ENCODE data around the gene KCNMA1.

The KCNMA1 gene

GRCh38 chr10:77188000-77188395 lies 449.6 kb downstream of the KCNMA1 start:
- no peak for TF ChIP-seq EGR1 (IDR thresholded peaks at IDR 0.05)

GRCh38 chr10:77187376-77187999 lies 450.1 kb downstream of the KCNMA1 start:
- no peak for TF ChIP-seq YY1 (IDR thresholded peaks at IDR 0.05; ENCODE audit: low read depth)

- TF ChIP-seq YY1 (IDR thresholded peaks at IDR 0.05; ENCODE audit: low read depth) (no peak), FOXM1 (IDR thresholded peaks at IDR 0.05; ENCODE audit: borderline replicate concordance, low read depth) (no peak), ZBTB7A (IDR thresholded peaks at IDR 0.05; ENCODE audit: low read depth) (no peak), RAD21 (IDR thresholded peaks at IDR 0.05; ENCODE audit: low read depth) (no peak), REST (IDR thresholded peaks at IDR 0.05; ENCODE audit: low read depth) (no peak), CEBPB (IDR thresholded peaks at IDR 0.05) (no peak), NFIC (IDR thresholded peaks at IDR 0.05) (no peak), EP300 (IDR thresholded peaks at IDR 0.05; ENCODE audit: borderline replicate concordance) (no peak), EGR1 (IDR thresholded peaks at IDR 0.05) (no peak), MAX (IDR thresholded peaks at IDR 0.05) (no peak), TAF1 (IDR thresholded peaks at IDR 0.05; ENCODE audit: low read depth) (no peak), TCF12 (IDR thresholded peaks at IDR 0.05; ENCODE audit: low read depth) (no peak), TEAD4 (IDR thresholded peaks at IDR 0.05) (no peak), CREB1 (IDR thresholded peaks at IDR 0.05; ENCODE audit: low read depth) (no peak), USF1 (IDR thresholded peaks at IDR 0.05) (no peak)
Measured at GRCh38 chr10:77186936-77187335, 450.7 kb downstream of the KCNMA1 start.

- no peak for TF ChIP-seq NFIC (IDR thresholded peaks at IDR 0.05)
- TF ChIP-seq MAX (IDR thresholded peaks at IDR 0.05) = no peak
- TF ChIP-seq USF1 (IDR thresholded peaks at IDR 0.05) = no peak
- TF ChIP-seq RAD21 (IDR thresholded peaks at IDR 0.05; ENCODE audit: low read depth) = no peak
Measured at GRCh38 chr10:77185696-77186095, 451.9 kb downstream of the KCNMA1 start.

GRCh38 chr10:77182803-77183202 lies 454.8 kb downstream of the KCNMA1 start:
- TF ChIP-seq USF1 (IDR thresholded peaks at IDR 0.05) (no peak), CEBPB (IDR thresholded peaks at IDR 0.05) (no peak), TCF12 (IDR thresholded peaks at IDR 0.05; ENCODE audit: low read depth) (no peak), ZBTB7A (IDR thresholded peaks at IDR 0.05; ENCODE audit: low read depth) (no peak), TAF1 (IDR thresholded peaks at IDR 0.05; ENCODE audit: low read depth) (no peak), RAD21 (IDR thresholded peaks at IDR 0.05; ENCODE audit: low read depth) (no peak), MAX (IDR thresholded peaks at IDR 0.05) (no peak)

- TF ChIP-seq ZBTB7A (IDR thresholded peaks at IDR 0.05; ENCODE audit: low read depth) (no peak), NFIC (IDR thresholded peaks at IDR 0.05) (no peak), TAF1 (IDR thresholded peaks at IDR 0.05; ENCODE audit: low read depth) (no peak), REST (IDR thresholded peaks at IDR 0.05; ENCODE audit: low read depth) (no peak), RAD21 (IDR thresholded peaks at IDR 0.05; ENCODE audit: low read depth) (no peak), YY1 (IDR thresholded peaks at IDR 0.05; ENCODE audit: low read depth) (no peak), FOXM1 (IDR thresholded peaks at IDR 0.05; ENCODE audit: borderline replicate concordance, low read depth) (no peak), TCF12 (IDR thresholded peaks at IDR 0.05; ENCODE audit: low read depth) (no peak), TEAD4 (IDR thresholded peaks at IDR 0.05) (no peak), CEBPB (IDR thresholded peaks at IDR 0.05) (no peak), MAX (IDR thresholded peaks at IDR 0.05) (no peak), EGR1 (IDR thresholded peaks at IDR 0.05) (no peak)
Measured at GRCh38 chr10:77180794-77181193, 456.8 kb downstream of the KCNMA1 start.

Measured in Ishikawa (cell line).